ENCODE data around the gene FCRLB. TPM values are rescaled to one million over a fixed set of nuclear protein-coding genes. Genes with fewer than 3 reads are reported as not detected.

The FCRLB gene
- total and polyA plus RNA-seq, 2 experiments from 2014 or later: 0.37 to 0.56 TPM

DNA sequence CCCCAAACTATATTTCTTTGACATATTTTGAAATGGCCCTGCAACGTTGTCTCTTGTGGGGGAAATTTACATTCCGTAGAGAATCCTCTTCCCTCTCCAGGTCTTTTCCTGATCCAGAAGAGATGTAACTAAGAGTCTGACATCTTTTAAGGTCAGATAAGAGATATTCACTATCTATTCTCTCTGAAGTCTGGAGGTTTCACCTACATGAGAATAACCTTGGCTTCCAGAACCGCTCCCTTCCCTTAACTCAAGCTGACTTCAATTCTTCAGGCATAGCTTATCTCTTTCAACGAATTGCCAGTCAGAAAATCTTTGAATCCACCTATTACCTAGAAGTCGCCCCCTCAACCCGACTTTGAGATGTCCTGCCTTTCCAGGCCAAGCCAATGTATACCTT lies 9.9 kb downstream of the FCRLB start:
- H3K36me3 Mint-ChIP-seq (ENCODE audit: low read depth): no peaks in the 10 kb centered on the region
- TF ChIP-seq, protein P1, sequence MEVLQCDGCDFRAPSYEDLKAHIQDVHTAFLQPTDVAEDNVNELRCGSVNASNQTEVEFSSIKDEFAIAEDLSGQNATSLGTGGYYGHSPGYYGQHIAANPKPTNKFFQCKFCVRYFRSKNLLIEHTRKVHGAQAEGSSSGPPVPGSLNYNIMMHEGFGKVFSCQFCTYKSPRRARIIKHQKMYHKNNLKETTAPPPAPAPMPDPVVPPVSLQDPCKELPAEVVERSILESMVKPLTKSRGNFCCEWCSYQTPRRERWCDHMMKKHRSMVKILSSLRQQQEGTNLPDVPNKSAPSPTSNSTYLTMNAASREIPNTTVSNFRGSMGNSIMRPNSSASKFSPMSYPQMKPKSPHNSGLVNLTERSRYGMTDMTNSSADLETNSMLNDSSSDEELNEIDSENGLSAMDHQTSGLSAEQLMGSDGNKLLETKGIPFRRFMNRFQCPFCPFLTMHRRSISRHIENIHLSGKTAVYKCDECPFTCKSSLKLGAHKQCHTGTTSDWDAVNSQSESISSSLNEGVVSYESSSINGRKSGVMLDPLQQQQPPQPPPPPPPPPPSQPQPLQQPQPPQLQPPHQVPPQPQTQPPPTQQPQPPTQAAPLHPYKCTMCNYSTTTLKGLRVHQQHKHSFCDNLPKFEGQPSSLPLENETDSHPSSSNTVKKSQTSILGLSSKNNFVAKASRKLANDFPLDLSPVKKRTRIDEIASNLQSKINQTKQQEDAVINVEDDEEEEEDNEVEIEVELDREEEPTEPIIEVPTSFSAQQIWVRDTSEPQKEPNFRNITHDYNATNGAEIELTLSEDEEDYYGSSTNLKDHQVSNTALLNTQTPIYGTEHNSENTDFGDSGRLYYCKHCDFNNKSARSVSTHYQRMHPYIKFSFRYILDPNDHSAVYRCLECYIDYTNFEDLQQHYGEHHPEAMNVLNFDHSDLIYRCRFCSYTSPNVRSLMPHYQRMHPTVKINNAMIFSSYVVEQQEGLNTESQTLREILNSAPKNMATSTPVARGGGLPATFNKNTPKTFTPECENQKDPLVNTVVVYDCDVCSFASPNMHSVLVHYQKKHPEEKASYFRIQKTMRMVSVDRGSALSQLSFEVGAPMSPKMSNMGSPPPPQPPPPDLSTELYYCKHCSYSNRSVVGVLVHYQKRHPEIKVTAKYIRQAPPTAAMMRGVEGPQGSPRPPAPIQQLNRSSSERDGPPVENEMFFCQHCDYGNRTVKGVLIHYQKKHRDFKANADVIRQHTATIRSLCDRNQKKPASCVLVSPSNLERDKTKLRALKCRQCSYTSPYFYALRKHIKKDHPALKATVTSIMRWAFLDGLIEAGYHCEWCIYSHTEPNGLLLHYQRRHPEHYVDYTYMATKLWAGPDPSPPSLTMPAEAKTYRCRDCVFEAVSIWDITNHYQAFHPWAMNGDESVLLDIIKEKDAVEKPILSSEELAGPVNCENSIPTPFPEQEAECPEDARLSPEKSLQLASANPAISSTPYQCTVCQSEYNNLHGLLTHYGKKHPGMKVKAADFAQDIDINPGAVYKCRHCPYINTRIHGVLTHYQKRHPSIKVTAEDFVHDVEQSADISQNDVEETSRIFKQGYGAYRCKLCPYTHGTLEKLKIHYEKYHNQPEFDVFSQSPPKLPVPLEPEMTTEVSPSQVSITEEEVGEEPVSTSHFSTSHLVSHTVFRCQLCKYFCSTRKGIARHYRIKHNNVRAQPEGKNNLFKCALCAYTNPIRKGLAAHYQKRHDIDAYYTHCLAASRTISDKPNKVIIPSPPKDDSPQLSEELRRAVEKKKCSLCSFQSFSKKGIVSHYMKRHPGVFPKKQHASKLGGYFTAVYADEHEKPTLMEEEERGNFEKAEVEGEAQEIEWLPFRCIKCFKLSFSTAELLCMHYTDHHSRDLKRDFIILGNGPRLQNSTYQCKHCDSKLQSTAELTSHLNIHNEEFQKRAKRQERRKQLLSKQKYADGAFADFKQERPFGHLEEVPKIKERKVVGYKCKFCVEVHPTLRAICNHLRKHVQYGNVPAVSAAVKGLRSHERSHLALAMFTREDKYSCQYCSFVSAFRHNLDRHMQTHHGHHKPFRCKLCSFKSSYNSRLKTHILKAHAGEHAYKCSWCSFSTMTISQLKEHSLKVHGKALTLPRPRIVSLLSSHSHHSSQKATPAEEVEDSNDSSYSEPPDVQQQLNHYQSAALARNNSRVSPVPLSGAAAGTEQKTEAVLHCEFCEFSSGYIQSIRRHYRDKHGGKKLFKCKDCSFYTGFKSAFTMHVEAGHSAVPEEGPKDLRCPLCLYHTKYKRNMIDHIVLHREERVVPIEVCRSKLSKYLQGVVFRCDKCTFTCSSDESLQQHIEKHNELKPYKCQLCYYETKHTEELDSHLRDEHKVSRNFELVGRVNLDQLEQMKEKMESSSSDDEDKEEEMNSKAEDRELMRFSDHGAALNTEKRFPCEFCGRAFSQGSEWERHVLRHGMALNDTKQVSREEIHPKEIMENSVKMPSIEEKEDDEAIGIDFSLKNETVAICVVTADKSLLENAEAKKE (CRISPR knock-in tag; IDR thresholded peaks at IDR 0.05): no peak
- no peak for TF ChIP-seq POLR2AphosphoS5 (IDR thresholded peaks at IDR 0.05; ENCODE audit: low read depth)
- no peak for TF ChIP-seq NANOG (IDR thresholded peaks at IDR 0.05; ENCODE audit: borderline replicate concordance)
- no peak for TF ChIP-seq EZH2phosphoT487 (IDR thresholded peaks at IDR 0.05; ENCODE audit: unreplicated experiment)
- TF ChIP-seq, protein P2, sequence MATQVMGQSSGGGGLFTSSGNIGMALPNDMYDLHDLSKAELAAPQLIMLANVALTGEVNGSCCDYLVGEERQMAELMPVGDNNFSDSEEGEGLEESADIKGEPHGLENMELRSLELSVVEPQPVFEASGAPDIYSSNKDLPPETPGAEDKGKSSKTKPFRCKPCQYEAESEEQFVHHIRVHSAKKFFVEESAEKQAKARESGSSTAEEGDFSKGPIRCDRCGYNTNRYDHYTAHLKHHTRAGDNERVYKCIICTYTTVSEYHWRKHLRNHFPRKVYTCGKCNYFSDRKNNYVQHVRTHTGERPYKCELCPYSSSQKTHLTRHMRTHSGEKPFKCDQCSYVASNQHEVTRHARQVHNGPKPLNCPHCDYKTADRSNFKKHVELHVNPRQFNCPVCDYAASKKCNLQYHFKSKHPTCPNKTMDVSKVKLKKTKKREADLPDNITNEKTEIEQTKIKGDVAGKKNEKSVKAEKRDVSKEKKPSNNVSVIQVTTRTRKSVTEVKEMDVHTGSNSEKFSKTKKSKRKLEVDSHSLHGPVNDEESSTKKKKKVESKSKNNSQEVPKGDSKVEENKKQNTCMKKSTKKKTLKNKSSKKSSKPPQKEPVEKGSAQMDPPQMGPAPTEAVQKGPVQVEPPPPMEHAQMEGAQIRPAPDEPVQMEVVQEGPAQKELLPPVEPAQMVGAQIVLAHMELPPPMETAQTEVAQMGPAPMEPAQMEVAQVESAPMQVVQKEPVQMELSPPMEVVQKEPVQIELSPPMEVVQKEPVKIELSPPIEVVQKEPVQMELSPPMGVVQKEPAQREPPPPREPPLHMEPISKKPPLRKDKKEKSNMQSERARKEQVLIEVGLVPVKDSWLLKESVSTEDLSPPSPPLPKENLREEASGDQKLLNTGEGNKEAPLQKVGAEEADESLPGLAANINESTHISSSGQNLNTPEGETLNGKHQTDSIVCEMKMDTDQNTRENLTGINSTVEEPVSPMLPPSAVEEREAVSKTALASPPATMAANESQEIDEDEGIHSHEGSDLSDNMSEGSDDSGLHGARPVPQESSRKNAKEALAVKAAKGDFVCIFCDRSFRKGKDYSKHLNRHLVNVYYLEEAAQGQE (IDR thresholded peaks at IDR 0.05; ENCODE audit: unreplicated experiment): no peak
- no peak for TF ChIP-seq CREB1 (CRISPR knock-in tag; IDR thresholded peaks at IDR 0.05; ENCODE audit: low read depth)
- no peak for TF ChIP-seq ZNF114 (CRISPR knock-in tag; IDR thresholded peaks at IDR 0.05)
- no peak for TF ChIP-seq EZH2 (IDR thresholded peaks at IDR 0.05; ENCODE audit: low read depth, unreplicated experiment)
- no peak for TF ChIP-seq JUNB (IDR thresholded peaks at IDR 0.05; ENCODE audit: unreplicated experiment)
- no peak overlapping the region for H3K27ac Mint-ChIP-seq
- peak overlapping the region; percentile 35; the same call in 1 of the 2 replicates for H3K4me2 ChIP-seq
- H2AFZ ChIP-seq: peak overlapping the region; percentile 19; the same call in 1 of the 2 replicates
- H3K9me2 ChIP-seq (ENCODE audit: insufficient read depth): no peaks in the 10 kb centered on the region
- H3K79me2 ChIP-seq (replicated peaks; ENCODE audit: insufficient read depth): no peaks in the 10 kb centered on the region
- H3K36me3 ChIP-seq (ENCODE audit: insufficient read depth): no peaks in the 10 kb centered on the region
- H4K20me1 ChIP-seq (replicated peaks; ENCODE audit: insufficient read depth): no peaks in the 10 kb centered on the region
- peaks cover 14% of the 10 kb centered on the region for H3K27me3 Mint-ChIP-seq (ENCODE audit: insufficient read depth, low read depth, poor library complexity)
- H3K4me3 ChIP-seq: no peak overlapping the region
- H3K27ac ChIP-seq (ENCODE audit: low read depth): no peak overlapping the region
- no peak for ATAC-seq
- peaks cover 36% of the 10 kb centered on the region for H3K4me1 Mint-ChIP-seq
- H3K27me3 ChIP-seq (ENCODE audit: insufficient read depth): peaks cover 22% of the 10 kb centered on the region
- H3K4me1 ChIP-seq (ENCODE audit: insufficient read depth): peaks cover 22% of the 10 kb centered on the region
- H3F3A ChIP-seq (replicated peaks; ENCODE audit: low read depth): no peaks in the 10 kb centered on the region
- no peak overlapping the region for H3K4me3 Mint-ChIP-seq
- no peaks in the 10 kb centered on the region for H3K9me3 Mint-ChIP-seq
- DNase-seq (ENCODE audit: low spot score): no peak

Data from GM23338 (cell line).